ENCODE results near the gene ERLEC1.
"Not testable (repeated sequence)": the region's sequence is repeated elsewhere in the genome, so short reads cannot be mapped to it uniquely, and the experiment has no call there.

The ERLEC1 gene

DNA sequence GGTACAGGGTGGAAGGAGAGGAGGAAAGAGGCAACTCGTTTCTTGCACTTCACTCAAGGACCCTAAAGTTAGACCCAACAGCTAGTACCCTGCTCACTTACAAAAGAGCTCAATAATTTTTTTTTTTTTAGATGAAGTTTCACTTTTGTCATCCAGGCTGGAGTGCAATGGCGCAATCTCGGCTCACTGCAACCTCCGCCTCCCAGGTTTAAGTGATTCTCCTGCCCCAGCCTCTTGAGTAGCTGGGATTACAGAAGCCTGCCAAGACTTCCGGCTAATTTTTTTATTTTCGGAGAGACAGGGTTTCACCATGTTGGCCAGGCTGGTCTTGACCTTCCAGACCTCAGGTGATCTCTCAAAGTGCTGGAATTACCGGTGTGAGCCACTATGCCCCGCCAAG is 4.2 kb upstream of the ERLEC1 start:
- in situ Hi-C loops (cut with MboI; ENCODE audit: low sequenced_read_pairs) = no loop called here

DNA sequence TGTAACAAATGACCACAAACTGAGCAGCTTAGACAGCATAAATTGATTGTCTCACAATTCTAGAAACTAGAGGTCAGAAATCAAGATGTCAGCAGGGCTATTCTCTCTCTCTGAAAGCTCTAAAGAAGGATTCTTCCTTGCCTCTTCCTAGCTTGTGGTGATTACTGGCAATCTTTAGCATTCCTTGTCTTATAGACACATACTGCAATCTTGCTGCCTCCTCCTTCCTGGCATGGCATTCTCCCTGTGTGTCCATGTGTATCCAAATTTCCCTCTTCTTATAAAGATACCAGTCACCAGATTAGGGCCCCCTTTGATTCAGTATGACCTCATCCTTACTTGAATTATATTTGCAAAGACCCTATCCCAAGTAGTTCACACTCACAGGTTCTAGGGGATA is 2.4 kb upstream of the ERLEC1 start:
- in situ Hi-C loops (cut with MboI; ENCODE audit: low sequenced_read_pairs) = no loop called here

DNA sequence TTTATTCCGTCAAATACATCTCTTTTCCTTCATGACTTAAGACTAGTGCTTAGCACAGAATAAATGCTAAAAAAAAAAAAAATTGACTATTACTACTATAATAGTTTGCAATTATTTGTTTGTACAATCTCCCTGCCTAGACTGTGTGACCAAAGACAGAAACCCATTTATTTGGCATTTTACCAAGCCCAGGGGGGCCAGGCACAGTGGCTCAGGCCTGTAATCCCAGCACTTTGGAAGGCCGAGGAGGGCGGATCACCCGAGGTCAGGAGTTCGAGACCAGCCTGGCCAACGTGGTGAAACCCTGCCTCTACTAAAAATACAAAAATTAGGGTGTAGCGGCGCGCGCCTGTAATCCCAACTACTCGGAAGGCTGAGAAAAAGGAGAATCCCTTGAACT is 1.5 kb upstream of the ERLEC1 start:
- in situ Hi-C loops (cut with MboI; ENCODE audit: low sequenced_read_pairs) = no loop called here

DNA sequence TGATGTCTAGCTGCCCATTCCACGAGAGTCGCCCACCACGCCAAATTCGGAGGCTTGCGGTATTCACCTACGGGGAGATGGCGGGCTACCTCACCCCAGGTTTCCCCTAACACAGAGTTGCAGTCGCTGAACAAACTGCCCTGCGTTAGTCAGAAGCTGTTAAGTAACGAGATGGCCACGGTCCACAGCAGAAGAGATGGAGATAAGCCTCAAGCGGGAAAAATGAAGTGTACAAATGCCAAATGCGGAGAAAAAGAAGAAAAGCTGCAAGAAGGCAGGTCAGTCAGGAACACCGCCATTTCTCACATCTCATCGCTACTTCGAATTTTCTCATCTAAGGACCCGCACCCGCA is 516 bp upstream of the ERLEC1 start:
- in situ Hi-C loops (cut with MboI; ENCODE audit: low sequenced_read_pairs) = no loop called here

DNA sequence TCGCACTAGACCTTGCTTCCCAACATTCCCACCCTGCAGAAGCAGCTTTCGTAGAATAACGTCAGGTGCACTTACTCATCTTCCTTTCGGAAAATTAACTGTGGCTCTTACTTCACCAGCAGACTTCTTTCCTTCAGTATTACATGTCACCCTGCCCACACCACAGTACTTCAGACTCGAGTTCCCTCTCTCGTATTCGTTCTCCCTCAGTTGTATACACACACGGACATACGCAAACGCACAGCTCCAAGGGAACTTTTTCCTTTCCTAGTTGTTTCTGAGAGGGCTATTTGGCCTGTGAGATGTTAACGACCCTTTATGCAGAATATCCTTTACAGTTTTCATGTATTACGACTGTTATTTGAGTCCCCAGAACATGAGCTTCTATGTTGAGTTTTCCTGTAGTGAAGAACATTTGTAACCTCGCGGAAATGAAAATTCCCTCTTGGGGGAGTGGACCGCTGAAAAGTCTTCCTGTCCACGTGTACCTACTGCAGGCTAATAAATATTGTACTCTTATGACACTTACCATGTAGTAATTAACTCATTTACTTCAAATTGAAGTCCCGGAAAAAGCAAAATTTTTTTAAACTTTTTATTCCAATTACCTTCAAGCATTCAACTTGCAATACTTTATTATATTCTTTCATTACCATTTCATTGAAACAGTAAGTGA is 908 bp downstream of the ERLEC1 start:
- in situ Hi-C loops (cut with MboI; ENCODE audit: low sequenced_read_pairs) = no loop called here

DNA sequence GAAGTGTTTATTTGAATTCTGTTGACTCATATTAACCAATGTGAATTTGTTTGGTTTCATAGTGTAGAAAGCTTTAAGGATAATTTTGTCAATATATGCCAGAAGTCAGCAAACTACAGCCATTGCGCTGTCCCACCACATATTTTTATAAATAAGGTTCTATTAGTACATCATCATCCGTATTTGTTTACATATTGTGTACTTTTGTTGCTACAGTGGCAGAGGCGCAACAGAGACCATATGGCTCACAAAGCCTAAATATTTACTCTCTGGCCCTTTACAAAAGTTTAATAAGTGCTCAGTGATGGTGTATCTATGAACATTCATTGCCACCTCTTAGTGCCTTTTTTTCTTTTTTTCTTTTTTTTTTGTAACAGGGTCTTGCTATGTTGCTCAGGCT is 6.4 kb downstream of the ERLEC1 start:
- in situ Hi-C loops (cut with MboI; ENCODE audit: low sequenced_read_pairs) = no loop called here

DNA sequence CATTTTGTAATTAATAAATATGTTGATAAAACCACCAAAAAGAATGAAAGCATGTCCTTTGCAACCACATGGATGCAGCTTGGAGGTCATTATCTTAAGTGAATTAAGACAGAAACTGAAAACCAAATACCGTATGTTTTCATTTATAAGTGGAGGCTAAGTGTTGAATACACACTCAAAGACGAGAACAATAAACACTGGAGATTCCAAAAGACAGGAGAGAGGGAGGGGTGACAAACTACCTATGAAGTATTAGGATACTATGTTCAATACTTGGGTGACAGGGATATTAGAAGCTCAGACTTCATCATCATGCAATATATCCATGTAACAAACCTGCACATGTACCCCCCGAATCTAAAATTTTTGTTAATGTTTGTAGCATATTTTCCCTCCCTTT is 7.0 kb downstream of the ERLEC1 start:
- in situ Hi-C loops (cut with MboI; ENCODE audit: low sequenced_read_pairs) = no loop called here

DNA sequence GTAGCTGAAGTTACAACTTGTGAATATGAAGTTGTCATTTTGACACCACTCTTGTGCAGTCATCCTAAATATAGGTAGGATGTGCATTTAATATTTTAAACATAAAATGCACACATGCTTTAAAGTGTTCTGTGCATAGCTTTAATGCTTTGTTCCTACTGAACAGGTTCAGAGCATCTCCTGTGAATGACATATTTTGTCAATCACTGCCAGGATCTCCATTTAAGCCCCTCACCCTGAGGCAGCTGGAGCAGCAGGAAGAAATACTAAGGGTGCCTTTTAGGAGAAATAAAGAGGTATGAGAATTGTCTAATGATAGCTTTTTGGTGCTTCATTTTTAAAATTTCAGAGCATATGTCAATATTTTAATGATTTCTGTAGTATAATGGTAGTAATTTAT is 14.7 kb downstream of the ERLEC1 start:
- in situ Hi-C loops (cut with MboI; ENCODE audit: low sequenced_read_pairs) = no loop called here

DNA sequence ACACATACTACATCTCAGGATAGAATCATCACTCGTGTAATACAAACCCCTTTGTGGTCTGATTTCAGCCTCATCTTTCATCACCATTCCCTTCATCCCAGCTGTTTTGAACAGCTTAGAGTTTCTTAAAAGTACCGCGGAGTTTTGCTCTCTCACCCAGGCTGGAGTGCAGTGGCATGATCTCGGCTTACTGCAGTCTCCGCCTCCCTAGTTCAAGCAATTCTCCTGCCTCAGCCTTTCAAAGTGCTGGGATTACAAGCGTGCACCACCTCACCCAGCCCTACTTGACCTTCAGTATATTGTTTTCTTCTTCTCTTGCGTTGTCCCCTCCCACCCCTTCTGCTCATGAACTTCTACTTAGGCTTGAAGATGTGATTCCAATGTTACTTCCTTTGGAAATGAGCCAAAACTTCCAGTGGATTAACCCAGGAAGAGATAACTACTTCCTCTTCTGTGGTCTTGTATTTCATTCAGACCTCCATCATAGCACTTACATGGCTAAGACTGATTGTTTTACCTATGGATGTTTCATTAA is 15.8 kb downstream of the ERLEC1 start:
- in situ Hi-C loops (cut with MboI; ENCODE audit: low sequenced_read_pairs) = no loop called here

DNA sequence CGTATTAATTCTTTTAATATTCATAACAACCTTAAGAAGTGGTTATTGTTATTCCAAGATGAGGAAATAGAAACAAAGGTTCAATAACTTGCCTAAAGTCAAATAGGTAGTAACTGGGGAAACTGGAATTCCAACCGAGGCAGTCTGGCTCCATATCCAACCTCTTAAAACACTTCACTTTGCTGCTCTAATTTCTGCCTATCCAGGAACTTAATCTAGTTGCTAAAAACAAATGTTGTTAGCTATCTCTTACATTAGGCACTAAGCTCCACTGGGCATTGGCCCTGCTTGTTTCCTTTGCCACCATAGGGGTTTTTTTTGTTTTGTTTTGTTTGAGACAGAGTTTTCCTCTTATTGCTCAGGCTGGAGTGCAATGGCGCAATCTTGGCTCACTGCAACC is 24.8 kb downstream of the ERLEC1 start:
- in situ Hi-C loops (cut with MboI; ENCODE audit: low sequenced_read_pairs) = no loop called here

DNA sequence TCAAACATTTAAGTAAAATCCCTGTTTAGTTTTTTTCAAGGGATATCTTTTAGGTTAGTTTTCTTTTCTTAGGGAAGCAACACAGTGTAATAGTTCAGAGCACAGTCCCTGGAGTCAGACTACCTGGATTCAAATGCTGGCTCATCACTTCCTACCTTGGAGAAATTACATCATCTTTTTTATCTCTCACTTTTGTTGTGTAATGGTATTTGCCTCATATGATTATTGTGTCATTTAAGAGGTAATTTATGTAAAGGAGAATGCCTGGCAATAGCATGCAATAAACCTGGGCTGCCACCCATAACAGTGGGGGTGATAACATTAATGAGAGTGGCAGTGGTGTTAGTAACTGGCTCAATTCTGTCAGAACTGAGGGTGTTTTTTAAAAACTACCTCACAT is 26.3 kb downstream of the ERLEC1 start:
- in situ Hi-C loops (cut with MboI; ENCODE audit: low sequenced_read_pairs) = no loop called here

DNA sequence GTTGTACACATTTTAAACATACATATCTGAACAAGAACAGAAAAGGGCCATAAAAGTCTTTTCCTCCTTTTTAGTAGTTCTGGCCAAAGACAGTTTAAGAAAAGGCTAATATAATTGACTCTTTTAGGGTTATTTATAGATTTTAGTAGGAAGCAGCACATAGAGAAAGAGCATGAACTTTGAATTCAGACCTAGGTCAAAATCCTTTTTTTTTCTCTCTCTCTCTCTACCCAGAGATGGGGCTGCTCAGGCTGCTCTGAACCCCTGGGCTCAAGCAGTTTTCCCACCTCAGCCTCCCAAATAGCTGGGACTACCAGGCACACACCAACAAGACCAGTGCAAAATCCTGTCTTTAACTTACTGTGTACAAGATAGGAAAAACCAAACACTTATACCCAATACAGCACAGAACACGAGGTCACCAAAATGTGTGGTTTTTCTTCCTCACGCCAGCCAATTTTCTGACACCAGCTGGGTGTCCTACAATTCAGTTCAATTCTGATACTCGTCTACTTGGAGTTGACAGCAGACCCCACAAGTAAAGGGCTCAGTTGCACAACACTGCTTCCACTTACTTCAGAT is 32.1 kb downstream of the ERLEC1 start:
- in situ Hi-C loops (cut with MboI; ENCODE audit: low sequenced_read_pairs) = no loop called here

DNA sequence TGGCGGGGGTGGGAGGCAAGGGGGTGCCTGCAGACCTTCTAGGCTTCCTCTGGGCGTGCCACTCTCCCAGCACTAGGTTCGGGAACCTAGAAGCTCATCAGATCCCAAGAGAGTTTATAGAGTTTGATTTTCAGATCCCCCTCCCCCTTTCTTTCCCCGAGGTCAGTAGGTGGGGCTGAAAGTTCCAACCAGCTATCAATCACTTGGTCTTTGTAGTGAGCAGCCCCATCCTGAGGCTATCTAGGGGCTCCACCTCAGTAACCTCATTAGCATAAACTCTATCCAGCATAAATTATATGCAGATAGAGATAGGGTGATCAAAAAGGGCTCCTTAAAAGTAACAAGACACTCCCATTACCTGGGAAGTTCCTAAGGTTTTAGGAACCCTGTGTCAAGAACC is 32.8 kb downstream of the ERLEC1 start:
- in situ Hi-C loops (cut with MboI; ENCODE audit: low sequenced_read_pairs) = no loop called here

DNA sequence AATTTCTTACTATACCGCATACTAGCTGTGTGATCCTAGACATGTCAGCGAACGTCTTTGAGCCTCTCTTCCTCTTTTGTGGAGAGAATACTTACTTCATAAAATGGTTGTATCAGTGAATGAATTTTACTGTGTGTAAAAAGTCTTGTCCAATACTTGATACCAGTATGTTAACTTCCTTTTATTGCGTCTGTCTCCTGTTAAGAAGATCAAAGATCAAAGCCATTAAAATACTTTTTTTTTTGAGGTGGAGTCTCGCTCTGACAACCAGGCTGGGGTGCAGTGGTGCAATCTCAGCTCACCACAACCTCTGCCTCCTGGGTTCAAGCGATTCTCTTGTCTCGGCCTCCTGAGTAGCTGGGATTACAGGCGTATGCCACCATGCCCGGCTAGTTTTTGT is 33.2 kb downstream of the ERLEC1 start:
- in situ Hi-C loops (cut with MboI; ENCODE audit: low sequenced_read_pairs) = no loop called here

DNA sequence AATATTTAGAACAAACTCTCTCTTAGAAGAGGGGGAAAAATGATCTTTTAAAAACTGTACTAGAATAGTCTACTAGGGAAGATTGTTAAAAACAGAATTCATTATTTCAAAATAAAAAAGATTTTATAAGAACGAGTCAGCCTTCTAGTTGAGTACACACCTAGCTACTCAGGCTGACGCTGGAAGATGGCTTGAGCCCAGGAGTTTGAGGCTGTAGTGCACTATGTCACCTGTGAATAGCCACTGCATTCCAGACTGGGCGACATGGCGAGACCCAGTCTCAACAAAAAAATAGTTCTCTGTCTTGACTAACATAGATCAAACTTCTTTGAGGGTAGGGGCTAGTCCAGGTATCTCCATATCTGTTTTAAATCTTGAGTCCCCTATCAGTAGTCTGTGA is 33.9 kb downstream of the ERLEC1 start:
- in situ Hi-C loops (cut with MboI; ENCODE audit: low sequenced_read_pairs) = no loop called here

DNA sequence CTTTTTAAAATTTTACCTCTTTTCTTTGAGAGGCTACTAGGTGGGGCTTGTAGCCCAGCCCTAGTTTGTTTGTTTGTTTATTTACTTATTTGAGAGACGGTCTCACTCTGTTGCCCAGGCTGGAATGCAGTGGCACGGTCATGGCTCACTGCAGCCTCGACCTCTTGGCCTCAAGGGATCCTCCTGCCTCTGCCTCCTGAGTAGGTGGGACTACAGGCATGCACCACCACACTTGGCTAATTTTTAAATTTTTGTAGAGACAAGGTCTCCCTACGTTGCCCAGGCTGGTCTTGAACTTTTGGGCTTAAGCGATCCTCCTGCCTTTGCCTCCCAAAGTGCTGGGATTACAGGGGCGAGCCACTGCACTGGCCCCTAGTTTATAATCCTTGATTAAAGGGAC is 35.0 kb downstream of the ERLEC1 start:
- in situ Hi-C loops (cut with MboI; ENCODE audit: low sequenced_read_pairs) = no loop called here

DNA sequence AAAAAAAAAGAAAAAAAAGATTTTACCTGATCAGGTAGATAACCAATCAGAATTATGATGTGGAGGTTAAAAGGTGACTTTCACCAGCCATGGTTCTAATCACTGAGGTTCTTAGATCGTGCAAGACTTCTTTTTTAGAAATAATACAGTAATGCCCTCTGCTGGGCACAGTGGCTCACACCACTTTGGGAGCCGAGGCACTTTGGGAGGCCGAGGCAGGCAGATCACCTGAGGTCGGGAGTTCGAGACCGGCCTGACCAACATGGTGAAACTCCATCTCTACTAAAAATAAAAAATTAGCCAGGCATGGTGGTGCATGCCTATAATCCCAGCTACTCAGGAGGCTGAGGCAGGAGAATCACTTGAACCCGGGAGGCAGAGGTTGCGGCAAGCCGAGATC is 36.8 kb downstream of the ERLEC1 start:
- in situ Hi-C loops (cut with MboI; ENCODE audit: low sequenced_read_pairs) = not testable (repeated sequence)

DNA sequence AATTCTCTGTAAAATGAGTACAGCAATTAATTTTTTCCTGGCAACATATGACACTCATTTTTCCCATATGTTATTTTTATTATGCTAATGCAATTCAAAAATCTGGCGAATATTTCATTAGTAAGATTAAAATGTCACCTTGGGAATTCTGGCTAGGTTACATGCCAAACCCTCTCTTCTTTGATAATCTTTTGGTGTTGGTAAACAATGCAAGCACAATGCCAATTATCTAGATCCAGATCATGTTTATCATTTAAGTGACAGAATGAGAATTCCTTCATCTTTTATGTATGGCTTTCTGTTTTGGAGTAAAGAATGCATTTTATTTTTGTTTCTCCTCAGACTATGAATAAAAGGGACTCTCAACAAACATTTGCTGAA is 39.2 kb downstream of the ERLEC1 start:
- in situ Hi-C loops (cut with MboI; ENCODE audit: low sequenced_read_pairs) = no loop called here

DNA sequence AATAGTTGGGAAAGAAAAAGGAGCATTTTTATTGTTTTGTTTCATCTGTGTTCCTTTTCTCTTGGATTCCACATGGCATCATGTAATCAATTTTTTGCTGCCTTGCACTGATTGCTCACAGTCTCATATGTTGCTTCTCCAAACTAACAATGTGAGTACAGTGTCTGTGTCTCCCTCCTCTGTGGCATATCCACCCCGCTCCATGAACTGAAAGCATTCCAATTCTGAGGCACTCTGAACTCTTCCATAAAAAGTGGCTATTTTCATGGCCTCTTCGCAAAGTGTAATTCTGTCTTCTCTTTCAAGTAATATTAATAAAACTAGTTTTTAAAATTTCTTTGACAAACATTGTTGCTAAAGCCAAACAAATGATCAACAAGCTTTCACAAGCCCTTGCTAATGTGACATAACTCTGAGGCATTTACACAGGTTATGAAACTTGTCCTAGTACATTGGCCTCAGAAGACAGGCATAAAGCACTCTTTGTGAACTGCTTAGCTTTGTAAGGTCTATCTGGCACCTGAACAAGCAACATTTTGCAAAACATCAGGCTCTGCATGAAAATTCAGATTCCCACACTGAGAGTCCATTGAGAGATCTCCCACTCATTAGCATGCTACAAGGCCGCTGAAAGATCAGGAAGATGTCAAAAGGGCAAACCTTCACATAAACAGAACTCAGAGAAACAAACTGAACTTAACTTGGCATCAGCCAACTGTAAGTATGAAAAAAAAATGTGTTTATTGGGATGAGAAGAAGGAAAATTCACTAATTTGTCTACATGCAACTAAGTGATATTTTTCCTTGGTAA is 39.9 kb downstream of the ERLEC1 start:
- in situ Hi-C loops (cut with MboI; ENCODE audit: low sequenced_read_pairs) = no loop called here

DNA sequence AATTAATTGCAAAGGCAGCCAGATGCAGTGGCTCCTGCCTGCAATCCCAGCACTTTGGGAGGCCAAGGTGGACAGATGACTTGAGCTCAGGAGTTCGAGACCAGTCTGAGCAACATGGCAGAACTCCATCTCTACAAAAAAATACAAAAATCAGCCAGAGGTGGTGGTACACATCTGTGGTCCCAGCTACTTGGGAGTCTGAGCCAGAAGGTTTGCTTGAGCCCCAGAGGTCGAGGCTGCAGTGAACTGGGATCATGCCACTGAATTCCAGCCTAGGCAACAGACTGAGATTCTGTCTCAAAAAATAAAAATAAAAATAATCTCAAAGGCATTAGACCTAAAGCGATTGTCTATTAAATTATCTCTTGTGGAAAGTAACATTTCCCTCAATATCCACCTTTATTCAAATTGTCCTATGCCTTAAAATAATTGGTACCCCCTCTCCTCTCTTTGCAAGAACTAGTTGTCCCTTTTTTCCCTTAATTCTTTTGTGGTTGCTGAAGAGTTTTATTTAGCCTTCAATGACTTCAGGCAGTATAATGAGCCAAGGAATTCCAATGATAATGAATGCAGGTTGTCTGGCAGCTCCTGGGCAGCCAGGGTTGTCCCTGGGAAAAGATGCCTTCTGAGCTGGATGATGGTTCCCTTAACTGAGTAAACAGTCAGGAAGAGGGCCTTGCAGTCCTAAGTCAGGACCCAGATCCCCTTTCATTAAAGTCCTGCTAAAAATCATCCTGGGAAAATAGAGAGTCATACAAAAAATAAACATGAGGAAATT is 40.7 kb downstream of the ERLEC1 start:
- in situ Hi-C loops (cut with MboI; ENCODE audit: low sequenced_read_pairs) = no loop called here

DNA sequence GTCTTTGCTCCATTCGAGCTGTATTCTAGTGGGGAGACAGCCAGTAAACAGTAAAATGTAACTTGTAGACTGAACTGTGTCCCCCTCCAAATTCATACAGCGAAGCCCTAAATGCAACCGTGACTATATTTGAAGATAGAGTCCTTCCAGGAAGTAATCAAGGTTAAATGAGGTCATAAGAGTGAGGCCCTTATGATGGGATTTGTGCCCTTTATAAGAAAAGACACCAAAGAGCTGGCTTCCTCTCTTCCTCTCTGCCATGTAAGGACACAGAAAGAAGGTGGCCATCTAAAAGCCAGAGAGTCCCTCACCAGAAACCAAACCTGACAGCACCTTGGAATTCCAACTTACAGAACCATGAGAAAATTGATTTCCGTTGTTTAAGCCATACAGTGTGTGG is 41.5 kb downstream of the ERLEC1 start:
- in situ Hi-C loops (cut with MboI; ENCODE audit: low sequenced_read_pairs) = no loop called here
